H1 (cell line): ENCODE measurements around the gene BSG. TPM values are rescaled to one million over a fixed set of nuclear protein-coding genes. Genes with fewer than 3 reads are reported as not detected.

Experiments used
- CEBPB ChIP-seq: IDR thresholded peaks from 2 replicates; pipeline ENCODE4 v1.6.1; 2012; ENCODE audit warnings: low read depth, low read length
- E2F6 ChIP-seq: IDR thresholded peaks from 2 replicates; pipeline ENCODE4 v1.6.1; 2012; ENCODE audit warnings: inconsistent platforms
- POLR2AphosphoS5 ChIP-seq: IDR thresholded peaks from 2 replicates; pipeline ENCODE4 v1.6.1; 2011; ENCODE audit warnings: low read depth, low read length
- polyA plus RNA-seq, 7 experiments: library from polyadenylated mRNA; depleted of rRNA in 3 of 7; stranded (reverse) in 5 of 7; unstranded in 2 of 7; fragments of >200 nt in 5 of 7; fragments of 200-250 nt in 2 of 7; gene quantifications; 1 replicate in 5 of 7; 2 replicates in 1 of 7; 4 replicates in 1 of 7; pipeline versions ENCODE4 v1.2.1 to v1.2.3, GENCODE V29; 2011 to 2013; ENCODE audit warnings: missing spikeins in 2 of 7, mixed read lengths in 2 of 7
- total RNA-seq: library from RNA; stranded (reverse); fragmentation: NEBNext Ultra II Directional; extraction: Animal tissue kit (Norgen Biotek cat#: 25700); gene quantifications from 2 replicates; pipeline ENCODE4 v1.2.1, GENCODE V29; 2021
- TF ChIP-seq, protein P1 (sequence below): fragments of 300-600 bp; sonication (generic); IDR thresholded peaks from 2 replicates; pipeline ENCODE4 v1.7.1; 2012; ENCODE audit warnings: low read length, moderate library complexity, mild to moderate bottlenecking, inconsistent platforms; ENCODE audit not compliant: insufficient replicate concordance

Gene BSG
- total and polyA plus RNA-seq, 2 of the 8 experiments (the other 6 are each of a cell fraction or from before 2014, with no cell fraction given), result 726 to 1,055 TPM

DNA sequence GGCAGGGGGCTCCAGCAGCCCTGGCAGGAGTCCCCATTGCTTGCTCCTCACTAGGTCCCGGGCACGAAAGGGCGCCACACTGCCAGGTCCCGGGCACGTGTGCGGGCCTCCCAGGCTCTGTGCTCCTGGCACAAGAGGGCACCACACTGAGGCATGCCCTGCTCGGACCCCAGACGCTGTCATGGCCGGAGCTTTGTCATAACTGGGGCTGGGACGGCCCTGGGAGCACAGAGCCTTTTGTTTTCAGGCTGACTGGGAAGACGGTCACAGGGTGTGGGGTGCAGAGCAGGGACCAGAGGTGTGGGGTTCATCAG lies 7.4 kb downstream of the BSG start (continued):
- TF ChIP-seq, protein P1, sequence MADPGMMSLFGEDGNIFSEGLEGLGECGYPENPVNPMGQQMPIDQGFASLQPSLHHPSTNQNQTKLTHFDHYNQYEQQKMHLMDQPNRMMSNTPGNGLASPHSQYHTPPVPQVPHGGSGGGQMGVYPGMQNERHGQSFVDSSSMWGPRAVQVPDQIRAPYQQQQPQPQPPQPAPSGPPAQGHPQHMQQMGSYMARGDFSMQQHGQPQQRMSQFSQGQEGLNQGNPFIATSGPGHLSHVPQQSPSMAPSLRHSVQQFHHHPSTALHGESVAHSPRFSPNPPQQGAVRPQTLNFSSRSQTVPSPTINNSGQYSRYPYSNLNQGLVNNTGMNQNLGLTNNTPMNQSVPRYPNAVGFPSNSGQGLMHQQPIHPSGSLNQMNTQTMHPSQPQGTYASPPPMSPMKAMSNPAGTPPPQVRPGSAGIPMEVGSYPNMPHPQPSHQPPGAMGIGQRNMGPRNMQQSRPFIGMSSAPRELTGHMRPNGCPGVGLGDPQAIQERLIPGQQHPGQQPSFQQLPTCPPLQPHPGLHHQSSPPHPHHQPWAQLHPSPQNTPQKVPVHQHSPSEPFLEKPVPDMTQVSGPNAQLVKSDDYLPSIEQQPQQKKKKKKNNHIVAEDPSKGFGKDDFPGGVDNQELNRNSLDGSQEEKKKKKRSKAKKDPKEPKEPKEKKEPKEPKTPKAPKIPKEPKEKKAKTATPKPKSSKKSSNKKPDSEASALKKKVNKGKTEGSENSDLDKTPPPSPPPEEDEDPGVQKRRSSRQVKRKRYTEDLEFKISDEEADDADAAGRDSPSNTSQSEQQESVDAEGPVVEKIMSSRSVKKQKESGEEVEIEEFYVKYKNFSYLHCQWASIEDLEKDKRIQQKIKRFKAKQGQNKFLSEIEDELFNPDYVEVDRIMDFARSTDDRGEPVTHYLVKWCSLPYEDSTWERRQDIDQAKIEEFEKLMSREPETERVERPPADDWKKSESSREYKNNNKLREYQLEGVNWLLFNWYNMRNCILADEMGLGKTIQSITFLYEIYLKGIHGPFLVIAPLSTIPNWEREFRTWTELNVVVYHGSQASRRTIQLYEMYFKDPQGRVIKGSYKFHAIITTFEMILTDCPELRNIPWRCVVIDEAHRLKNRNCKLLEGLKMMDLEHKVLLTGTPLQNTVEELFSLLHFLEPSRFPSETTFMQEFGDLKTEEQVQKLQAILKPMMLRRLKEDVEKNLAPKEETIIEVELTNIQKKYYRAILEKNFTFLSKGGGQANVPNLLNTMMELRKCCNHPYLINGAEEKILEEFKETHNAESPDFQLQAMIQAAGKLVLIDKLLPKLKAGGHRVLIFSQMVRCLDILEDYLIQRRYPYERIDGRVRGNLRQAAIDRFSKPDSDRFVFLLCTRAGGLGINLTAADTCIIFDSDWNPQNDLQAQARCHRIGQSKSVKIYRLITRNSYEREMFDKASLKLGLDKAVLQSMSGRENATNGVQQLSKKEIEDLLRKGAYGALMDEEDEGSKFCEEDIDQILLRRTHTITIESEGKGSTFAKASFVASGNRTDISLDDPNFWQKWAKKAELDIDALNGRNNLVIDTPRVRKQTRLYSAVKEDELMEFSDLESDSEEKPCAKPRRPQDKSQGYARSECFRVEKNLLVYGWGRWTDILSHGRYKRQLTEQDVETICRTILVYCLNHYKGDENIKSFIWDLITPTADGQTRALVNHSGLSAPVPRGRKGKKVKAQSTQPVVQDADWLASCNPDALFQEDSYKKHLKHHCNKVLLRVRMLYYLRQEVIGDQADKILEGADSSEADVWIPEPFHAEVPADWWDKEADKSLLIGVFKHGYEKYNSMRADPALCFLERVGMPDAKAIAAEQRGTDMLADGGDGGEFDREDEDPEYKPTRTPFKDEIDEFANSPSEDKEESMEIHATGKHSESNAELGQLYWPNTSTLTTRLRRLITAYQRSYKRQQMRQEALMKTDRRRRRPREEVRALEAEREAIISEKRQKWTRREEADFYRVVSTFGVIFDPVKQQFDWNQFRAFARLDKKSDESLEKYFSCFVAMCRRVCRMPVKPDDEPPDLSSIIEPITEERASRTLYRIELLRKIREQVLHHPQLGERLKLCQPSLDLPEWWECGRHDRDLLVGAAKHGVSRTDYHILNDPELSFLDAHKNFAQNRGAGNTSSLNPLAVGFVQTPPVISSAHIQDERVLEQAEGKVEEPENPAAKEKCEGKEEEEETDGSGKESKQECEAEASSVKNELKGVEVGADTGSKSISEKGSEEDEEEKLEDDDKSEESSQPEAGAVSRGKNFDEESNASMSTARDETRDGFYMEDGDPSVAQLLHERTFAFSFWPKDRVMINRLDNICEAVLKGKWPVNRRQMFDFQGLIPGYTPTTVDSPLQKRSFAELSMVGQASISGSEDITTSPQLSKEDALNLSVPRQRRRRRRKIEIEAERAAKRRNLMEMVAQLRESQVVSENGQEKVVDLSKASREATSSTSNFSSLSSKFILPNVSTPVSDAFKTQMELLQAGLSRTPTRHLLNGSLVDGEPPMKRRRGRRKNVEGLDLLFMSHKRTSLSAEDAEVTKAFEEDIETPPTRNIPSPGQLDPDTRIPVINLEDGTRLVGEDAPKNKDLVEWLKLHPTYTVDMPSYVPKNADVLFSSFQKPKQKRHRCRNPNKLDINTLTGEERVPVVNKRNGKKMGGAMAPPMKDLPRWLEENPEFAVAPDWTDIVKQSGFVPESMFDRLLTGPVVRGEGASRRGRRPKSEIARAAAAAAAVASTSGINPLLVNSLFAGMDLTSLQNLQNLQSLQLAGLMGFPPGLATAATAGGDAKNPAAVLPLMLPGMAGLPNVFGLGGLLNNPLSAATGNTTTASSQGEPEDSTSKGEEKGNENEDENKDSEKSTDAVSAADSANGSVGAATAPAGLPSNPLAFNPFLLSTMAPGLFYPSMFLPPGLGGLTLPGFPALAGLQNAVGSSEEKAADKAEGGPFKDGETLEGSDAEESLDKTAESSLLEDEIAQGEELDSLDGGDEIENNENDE, result no peak
- TF ChIP-seq POLR2AphosphoS5 (no peak), CEBPB (no peak), E2F6 (no peak)
